Lung (tissue), 12 donors: ENCODE results near the gene ARHGEF28. TPM values are rescaled to one million over a fixed set of nuclear protein-coding genes. Genes with fewer than 3 reads are reported as not detected.

ENCODE experiments used
- ATAC-seq: fragments of 200-7000 bp; cut with Tn5 transposase; one replicate; pipeline ENCODE4 v1.9.1; 2020; ENCODE audit warnings: moderate number of reproducible peaks; ENCODE audit not compliant: insufficient read depth, low FRiP score
- DNase-seq, 3 donors: peaks; one replicate each; pipeline ENCODE4 v3.0.0-alpha.2; 2013 to 2017
- H3K27ac ChIP-seq, 2 donors: one replicate each; pipeline ENCODE4 v1.5.1; 2013; ENCODE audit warnings: mild to moderate bottlenecking in 2 of 2, moderate library complexity in 2 of 2, control low read depth in 1 of 2, inconsistent platforms in 1 of 2, low read depth in 1 of 2, low read length in 1 of 2
- H3K27me3 ChIP-seq, 3 donors: one replicate each; pipeline ENCODE4 v1.5.1; 2013; ENCODE audit warnings: low read length in 2 of 3; ENCODE audit not compliant: control insufficient read depth in 3 of 3, insufficient read depth in 3 of 3
- H3K36me3 ChIP-seq, 4 donors: one replicate each; pipeline ENCODE4 v1.5.1; 2013; ENCODE audit warnings: low read length in 4 of 4, mild to moderate bottlenecking in 1 of 4, moderate library complexity in 1 of 4; ENCODE audit not compliant: control insufficient read depth in 4 of 4, insufficient read depth in 4 of 4
- H3K4me1 ChIP-seq, 5 donors: one replicate each; pipeline ENCODE4 v1.5.1; 2013; ENCODE audit warnings: low read length in 5 of 5, mild to moderate bottlenecking in 2 of 5, moderate library complexity in 1 of 5; ENCODE audit not compliant: control insufficient read depth in 5 of 5, insufficient read depth in 5 of 5
- H3K4me3 ChIP-seq: one replicate; pipeline ENCODE4 v1.5.1; 2013; ENCODE audit warnings: mild to moderate bottlenecking, control low read depth, moderate library complexity
- H3K9ac ChIP-seq, 2 donors: one replicate each; pipeline ENCODE4 v1.5.1; 2013; ENCODE audit warnings: low read length in 2 of 2, control low read depth in 1 of 2; ENCODE audit not compliant: insufficient read depth in 1 of 2
- H3K9me3 ChIP-seq, 4 donors: one replicate each; pipeline ENCODE4 v1.5.1; 2013; ENCODE audit warnings: low read length in 3 of 4, mild to moderate bottlenecking in 1 of 4, moderate library complexity in 1 of 4; ENCODE audit not compliant: control insufficient read depth in 4 of 4, insufficient read depth in 3 of 4
- WGBS, 2 donors: extraction: QIAGEN DNeasy Blood & Tissue Kit; methylation state at CpG; one replicate each; pipeline ENCODE4 v1.1.7; 2013; 5-methylcytosine and 5-hydroxymethylcytosine counted together
- polyA plus RNA-seq, 2 donors: library from polyadenylated mRNA; stranded (reverse); fragments of 200-250 nt; gene quantifications; one replicate each; pipeline ENCODE4 v1.2.1, GENCODE V29; 2013
- total RNA-seq, 2 donors: library from RNA; depleted of rRNA in 1 of 2; stranded (reverse); fragments of >200 nt in 1 of 2; gene quantifications; one replicate each; pipeline ENCODE4 v1.2.1, GENCODE V29; 2014 to 2021
- TF ChIP-seq, protein P1 (sequence below): IDR thresholded peaks from 2 replicates; pipeline ENCODE4 v1.5.1; 2012; ENCODE audit warnings: mild to moderate bottlenecking; ENCODE audit errors: control extremely low read depth, extremely low read depth
- donor health status: control.
- donor health status: control.
- donor health status: Bipolar disorder and iron deficiency.
- donor health status: healthy.
- donor health status: DM: yes; HTN: yes; CAD: no.

Gene ARHGEF28
- total and polyA plus RNA-seq, 4 donors, result 3.0 to 13.0 (median 10.0) TPM

DNA sequence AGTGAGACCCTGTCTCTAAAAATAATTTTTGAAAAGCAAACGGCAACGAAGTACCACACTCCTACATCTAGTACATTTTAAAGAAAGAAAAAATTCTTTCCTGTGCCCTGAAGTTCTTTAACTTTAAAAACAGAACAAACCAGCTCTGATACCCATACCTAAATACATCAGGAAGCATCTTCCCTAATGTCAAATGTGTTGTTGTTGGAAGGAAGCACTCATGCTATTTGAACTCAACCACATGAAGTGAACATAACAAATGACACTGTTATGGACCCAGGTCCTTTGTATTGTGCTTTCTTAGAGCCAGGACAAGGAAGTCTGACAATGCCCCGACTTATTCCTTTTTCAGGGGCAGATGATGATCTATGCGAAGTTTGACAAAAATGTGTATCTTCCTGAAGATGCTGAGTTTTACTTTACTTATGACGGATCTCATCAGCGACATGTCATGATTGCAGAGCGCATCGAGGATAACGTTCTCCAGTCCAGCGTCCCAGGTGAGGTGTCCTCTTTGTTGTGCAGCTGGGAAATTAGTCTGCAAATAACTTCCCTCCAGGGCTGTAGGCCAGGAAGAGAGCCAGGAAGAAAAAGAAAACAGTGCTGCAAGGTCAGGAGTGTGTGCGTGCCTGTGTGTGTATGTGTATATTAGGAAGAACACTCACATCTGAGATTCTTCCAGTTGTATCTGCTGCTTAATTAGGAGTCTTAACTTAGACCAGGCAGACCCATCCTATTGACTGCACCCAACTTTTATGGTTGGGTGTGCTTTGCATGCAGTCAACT lies 123.7 kb downstream of the ARHGEF28 start:
- TF ChIP-seq, protein P1, sequence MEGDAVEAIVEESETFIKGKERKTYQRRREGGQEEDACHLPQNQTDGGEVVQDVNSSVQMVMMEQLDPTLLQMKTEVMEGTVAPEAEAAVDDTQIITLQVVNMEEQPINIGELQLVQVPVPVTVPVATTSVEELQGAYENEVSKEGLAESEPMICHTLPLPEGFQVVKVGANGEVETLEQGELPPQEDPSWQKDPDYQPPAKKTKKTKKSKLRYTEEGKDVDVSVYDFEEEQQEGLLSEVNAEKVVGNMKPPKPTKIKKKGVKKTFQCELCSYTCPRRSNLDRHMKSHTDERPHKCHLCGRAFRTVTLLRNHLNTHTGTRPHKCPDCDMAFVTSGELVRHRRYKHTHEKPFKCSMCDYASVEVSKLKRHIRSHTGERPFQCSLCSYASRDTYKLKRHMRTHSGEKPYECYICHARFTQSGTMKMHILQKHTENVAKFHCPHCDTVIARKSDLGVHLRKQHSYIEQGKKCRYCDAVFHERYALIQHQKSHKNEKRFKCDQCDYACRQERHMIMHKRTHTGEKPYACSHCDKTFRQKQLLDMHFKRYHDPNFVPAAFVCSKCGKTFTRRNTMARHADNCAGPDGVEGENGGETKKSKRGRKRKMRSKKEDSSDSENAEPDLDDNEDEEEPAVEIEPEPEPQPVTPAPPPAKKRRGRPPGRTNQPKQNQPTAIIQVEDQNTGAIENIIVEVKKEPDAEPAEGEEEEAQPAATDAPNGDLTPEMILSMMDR, result no peak
- peaks cover 0 to 20% (median 16%) of the 10 kb centered on the region in 5 donors for H3K4me1 ChIP-seq
- ATAC-seq, result no peak
- H3K9me3 ChIP-seq, result peaks cover 0 to 5% (median 0%) of the 10 kb centered on the region in 4 donors
- H3K27me3 ChIP-seq, result no peaks in the 10 kb centered on the region
- no peak overlapping the region for H3K4me3 ChIP-seq
- H3K36me3 ChIP-seq, result peaks cover 0 to 3% (median 0%) of the 10 kb centered on the region in 4 donors
- no peak overlapping the region for H3K9ac ChIP-seq
- no peak overlapping the region for H3K27ac ChIP-seq
- DNase-seq, result peak in 1 of 3 donors; percentile 25
- WGBS, 2 donors, result 69 to 71% methylated on average over 11 of the region's 11 CpGs

DNA sequence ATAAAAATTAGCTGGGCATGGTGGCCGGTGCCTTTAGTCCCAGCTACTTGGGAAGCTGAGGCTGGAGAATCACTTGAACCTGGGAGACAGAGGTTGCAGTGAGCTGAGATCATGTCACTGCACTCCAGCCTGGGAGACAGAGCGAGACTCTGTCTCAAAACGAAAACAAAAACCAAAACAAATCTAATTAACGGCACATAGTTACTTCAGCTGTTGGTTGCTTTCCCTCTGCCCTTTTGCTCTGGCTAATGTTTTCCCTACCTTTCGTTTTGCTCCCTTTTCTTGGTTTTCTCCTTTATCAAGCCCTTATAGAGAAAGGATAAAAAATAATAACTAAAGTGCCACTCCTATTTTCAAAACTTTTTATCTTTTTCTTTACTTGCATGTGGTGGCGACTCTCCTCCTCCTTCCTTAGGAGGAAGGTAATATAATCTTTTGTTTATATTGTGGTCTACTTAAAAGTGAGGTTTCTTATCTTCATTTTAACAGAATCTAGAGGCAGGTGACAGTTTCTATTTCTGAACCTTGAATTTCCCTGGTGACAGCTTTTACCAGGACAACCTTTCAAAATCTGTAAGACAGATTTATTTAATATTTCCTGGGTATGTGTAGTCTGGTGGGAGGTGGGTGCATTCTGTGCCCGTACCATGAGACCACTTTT lies 125.4 kb downstream of the ARHGEF28 start:
- Histone ChIP-seq H3K27me3 (no peaks in the 10 kb centered on the region), H3K27ac (no peak overlapping the region), H3K4me1 (peaks cover 0 to 20% (median 12%) of the 10 kb centered on the region in 5 donors), H3K4me3 (no peak overlapping the region), H3K36me3 (peaks cover 0 to 4% (median 0%) of the 10 kb centered on the region in 4 donors), H3K9ac (no peak overlapping the region), H3K9me3 (peaks cover 0 to 5% (median 0%) of the 10 kb centered on the region in 4 donors)
- WGBS, 2 donors, result 59% methylated on average over 7 of the region's 7 CpGs
- ATAC-seq, result no peak
- DNase-seq, result no peak
- TF ChIP-seq, protein P1, result no peak

DNA sequence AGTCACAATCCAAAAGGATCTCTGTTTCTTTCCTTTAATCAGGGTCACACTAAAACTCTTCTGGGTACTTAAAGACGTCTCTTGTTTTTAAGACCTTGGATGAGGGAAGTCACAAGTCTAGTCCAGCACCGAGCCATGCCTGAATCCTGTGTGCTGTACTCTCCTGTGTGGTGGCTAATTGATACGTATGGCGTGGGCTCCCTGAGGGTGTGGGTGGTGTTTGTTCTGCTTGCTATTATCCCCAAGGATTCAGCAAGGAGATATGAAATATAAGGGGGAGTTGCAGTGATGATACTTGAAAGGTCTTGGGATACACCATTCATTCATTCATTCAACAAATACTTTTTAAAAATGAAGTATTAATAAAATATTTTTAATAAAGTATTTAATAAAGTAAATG lies 128.3 kb downstream of the ARHGEF28 start:
- DNase-seq (no peak), ATAC-seq (no peak)
- Histone ChIP-seq H3K36me3 (peaks cover 0 to 4% (median 0%) of the 10 kb centered on the region in 4 donors), H3K27me3 (no peaks in the 10 kb centered on the region), H3K9ac (no peak overlapping the region), H3K4me3 (no peak overlapping the region), H3K4me1 (peaks cover 0 to 10% (median under 1%) of the 10 kb centered on the region in 5 donors), H3K9me3 (peaks cover 0 to 5% (median 0%) of the 10 kb centered on the region in 4 donors), H3K27ac (no peak overlapping the region)
- 93 to 94% methylated on average over 4 of the region's 4 CpGs for WGBS, 2 donors
- TF ChIP-seq, protein P1, result no peak
